ENCODE data around the gene MLIP. TPM values are rescaled to one million over a fixed set of nuclear protein-coding genes. Genes with fewer than 3 reads are reported as not detected.
A peak's percentile ranks its signal among the peaks of the same experiment; 100 is the strongest.

Gene MLIP
- total RNA-seq, 4 donors from 2014 or later = 0.42 to 3.5 (median 1.2) TPM

GRCh38 chr6:54086439-54086838 lies 24.8 kb upstream of the MLIP start:
- DNase-seq (ENCODE audit: extremely low spot score) = no peak
- TF ChIP-seq EP300 (IDR thresholded peaks at IDR 0.05) = no peak
- TF ChIP-seq, protein P1, sequence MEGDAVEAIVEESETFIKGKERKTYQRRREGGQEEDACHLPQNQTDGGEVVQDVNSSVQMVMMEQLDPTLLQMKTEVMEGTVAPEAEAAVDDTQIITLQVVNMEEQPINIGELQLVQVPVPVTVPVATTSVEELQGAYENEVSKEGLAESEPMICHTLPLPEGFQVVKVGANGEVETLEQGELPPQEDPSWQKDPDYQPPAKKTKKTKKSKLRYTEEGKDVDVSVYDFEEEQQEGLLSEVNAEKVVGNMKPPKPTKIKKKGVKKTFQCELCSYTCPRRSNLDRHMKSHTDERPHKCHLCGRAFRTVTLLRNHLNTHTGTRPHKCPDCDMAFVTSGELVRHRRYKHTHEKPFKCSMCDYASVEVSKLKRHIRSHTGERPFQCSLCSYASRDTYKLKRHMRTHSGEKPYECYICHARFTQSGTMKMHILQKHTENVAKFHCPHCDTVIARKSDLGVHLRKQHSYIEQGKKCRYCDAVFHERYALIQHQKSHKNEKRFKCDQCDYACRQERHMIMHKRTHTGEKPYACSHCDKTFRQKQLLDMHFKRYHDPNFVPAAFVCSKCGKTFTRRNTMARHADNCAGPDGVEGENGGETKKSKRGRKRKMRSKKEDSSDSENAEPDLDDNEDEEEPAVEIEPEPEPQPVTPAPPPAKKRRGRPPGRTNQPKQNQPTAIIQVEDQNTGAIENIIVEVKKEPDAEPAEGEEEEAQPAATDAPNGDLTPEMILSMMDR (IDR thresholded peaks at IDR 0.05) = no peak
- TF ChIP-seq POLR2A (IDR thresholded peaks at IDR 0.05; ENCODE audit: low read depth) = no peak
- TF ChIP-seq POLR2AphosphoS5 (IDR thresholded peaks at IDR 0.05) = no peak
- no peaks in the 10 kb centered on the region for H3K9me3 ChIP-seq
- H3K27me3 ChIP-seq = no peaks in the 10 kb centered on the region
- peaks cover 6 to 19% (median 12%) of the 10 kb centered on the region in 4 donors for H3K4me1 ChIP-seq
- H3K36me3 ChIP-seq = no peaks in the 10 kb centered on the region
- peak overlapping the region in 2 of 4 donors; percentile 8 to 48 for H3K27ac ChIP-seq (replicated peaks in 1 of 4)
- H3K4me3 ChIP-seq = no peak overlapping the region
- intact Hi-C loops (cut with DNase I) = no loop called here
- 75% methylated on average over 1 of the region's 1 CpG for WGBS

GRCh38 chr6:54087721-54088120 lies 23.5 kb upstream of the MLIP start:
- Histone ChIP-seq H3K9me3 (no peaks in the 10 kb centered on the region), H3K4me1 (peaks cover 6 to 19% (median 12%) of the 10 kb centered on the region in 4 donors), H3K27me3 (no peaks in the 10 kb centered on the region), H3K27ac (replicated peaks in 1 of 4) (no peak overlapping the region), H3K4me3 (no peak overlapping the region), H3K36me3 (no peaks in the 10 kb centered on the region)
- TF ChIP-seq, protein P1 (IDR thresholded peaks at IDR 0.05) = no peak
- no peak for DNase-seq (ENCODE audit: extremely low spot score)
- 82% methylated on average over 2 of the region's 2 CpGs for WGBS
- intact Hi-C loops (cut with DNase I) = no loop called here

DNA sequence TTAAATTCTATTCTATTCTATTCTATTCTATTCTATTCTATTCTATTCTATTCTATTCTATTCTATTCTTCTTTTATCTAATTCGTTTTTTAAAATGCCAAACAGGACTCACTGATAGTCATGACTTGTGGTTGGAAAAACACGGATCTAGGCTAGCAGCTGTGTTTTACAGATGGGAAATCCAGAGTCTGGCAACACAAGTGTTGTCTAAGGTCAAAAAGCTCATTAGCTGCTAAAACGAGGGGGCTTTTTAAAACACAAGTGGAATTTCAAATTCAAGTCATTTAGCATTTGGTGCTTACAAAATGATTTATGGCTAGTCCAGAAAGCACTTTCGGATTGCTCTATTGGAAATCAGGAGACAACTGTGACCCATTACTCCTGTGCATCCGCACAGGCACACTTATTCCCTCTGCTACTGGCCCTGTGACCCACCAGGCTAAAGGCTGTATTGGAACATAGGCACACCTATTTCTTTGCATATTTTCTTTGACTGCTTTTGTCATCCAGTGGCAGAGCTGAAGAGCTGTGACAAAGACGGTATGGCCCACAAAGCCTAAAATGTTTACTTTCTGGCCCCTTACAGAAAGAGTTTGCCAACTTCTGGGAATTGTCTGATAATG lies 17.8 kb upstream of the MLIP start:
- intact Hi-C loops (cut with DNase I) = no loop called here
- 75% methylated on average over 6 of the region's 6 CpGs for WGBS
- no peak for DNase-seq (ENCODE audit: extremely low spot score)
- H3K4me1 ChIP-seq = peaks cover 0 to 6% (median 0%) of the 10 kb centered on the region in 4 donors
- H3K27ac ChIP-seq (replicated peaks in 1 of 4) = no peak overlapping the region
- TF ChIP-seq EP300 (IDR thresholded peaks at IDR 0.05) (no peak), POLR2AphosphoS5 (IDR thresholded peaks at IDR 0.05) (no peak), POLR2A (IDR thresholded peaks at IDR 0.05; ENCODE audit: low read depth) (no peak)
- TF ChIP-seq, protein P1 (IDR thresholded peaks at IDR 0.05) = no peak
- no peaks in the 10 kb centered on the region for H3K27me3 ChIP-seq
- no peaks in the 10 kb centered on the region for H3K9me3 ChIP-seq
- peaks cover 0 to 4% (median 0%) of the 10 kb centered on the region in 4 donors for H3K36me3 ChIP-seq
- H3K4me3 ChIP-seq = no peak overlapping the region

DNA sequence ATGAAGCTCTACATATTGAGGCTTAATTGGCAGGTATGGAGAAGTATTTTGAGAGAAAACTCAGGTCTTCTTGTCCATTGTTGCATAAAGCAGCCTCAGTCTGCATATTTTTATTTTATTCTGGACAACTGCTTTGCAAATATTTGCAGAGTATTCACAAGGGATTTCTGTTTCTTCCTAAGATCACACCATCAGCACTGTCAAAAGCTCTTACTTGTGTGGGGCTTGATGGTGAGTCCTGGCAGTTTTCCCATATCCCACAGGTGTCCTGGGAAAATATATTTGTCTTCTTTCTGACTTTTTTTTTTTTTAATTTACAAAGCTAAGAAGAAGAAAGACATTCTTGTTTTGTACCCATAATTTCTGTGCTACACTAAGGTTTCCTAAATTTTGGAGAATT lies 16.9 kb upstream of the MLIP start:
- no peak for DNase-seq (ENCODE audit: extremely low spot score)
- TF ChIP-seq, protein P1 (IDR thresholded peaks at IDR 0.05) = no peak
- TF ChIP-seq POLR2A (IDR thresholded peaks at IDR 0.05; ENCODE audit: low read depth) (no peak), EP300 (IDR thresholded peaks at IDR 0.05) (no peak), POLR2AphosphoS5 (IDR thresholded peaks at IDR 0.05) (no peak)
- intact Hi-C loops (cut with DNase I) = no loop called here
- Histone ChIP-seq H3K36me3 (peaks cover 0 to 4% (median 0%) of the 10 kb centered on the region in 4 donors), H3K27ac (replicated peaks in 1 of 4) (no peak overlapping the region), H3K9me3 (no peaks in the 10 kb centered on the region), H3K27me3 (no peaks in the 10 kb centered on the region), H3K4me1 (peaks cover 0 to 6% (median 0%) of the 10 kb centered on the region in 4 donors), H3K4me3 (no peak overlapping the region)

- DNase-seq (ENCODE audit: extremely low spot score) = no peak
- 67% methylated on average over 4 of the region's 4 CpGs for WGBS
- Histone ChIP-seq H3K9me3 (no peaks in the 10 kb centered on the region), H3K4me3 (no peak overlapping the region), H3K36me3 (peaks cover 0 to 4% (median 0%) of the 10 kb centered on the region in 4 donors), H3K27ac (replicated peaks in 1 of 4) (no peak overlapping the region), H3K4me1 (peaks cover 0 to 6% (median 0%) of the 10 kb centered on the region in 4 donors), H3K27me3 (no peaks in the 10 kb centered on the region)
- TF ChIP-seq EP300 (IDR thresholded peaks at IDR 0.05) (no peak), POLR2AphosphoS5 (IDR thresholded peaks at IDR 0.05) (no peak), POLR2A (IDR thresholded peaks at IDR 0.05; ENCODE audit: low read depth) (no peak)
- TF ChIP-seq, protein P1 (IDR thresholded peaks at IDR 0.05) = no peak
- intact Hi-C loops (cut with DNase I) = no loop called here
Observed at GRCh38 chr6:54094786-54095185, 16.5 kb upstream of the MLIP start.
